Pancreas (tissue), 10 donors: ENCODE data around the gene CELF5. TPM values are rescaled to one million over a fixed set of nuclear protein-coding genes. Genes with fewer than 3 reads are reported as not detected.

Source experiments
- ATAC-seq, 4 donors: fragments of 200-7000 bp; cut with Tn5 transposase; one replicate each; pipeline versions ENCODE4 v1.8.0 to v1.9.1; 2020; ENCODE audit warnings: mild to moderate bottlenecking in 4 of 4, moderate library complexity in 4 of 4
- DNase-seq, 6 donors: peaks; one replicate each; pipeline ENCODE4 v3.0.0-alpha.2; 2020
- FAIRE-seq: peaks from 2 replicates; lab custom pipeline; 2012; peaks lifted over from hg19 to GRCh38; lab: Jason Lieb, UNC
- H3K27ac ChIP-seq, 4 donors: fragments of 200-600 bp; sonication (generic); 1 replicate in 3 of 4; 2 replicates in 1 of 4; pipeline versions ENCODE4 v1.5.0 to v1.8.0; 2020
- H3K27me3 ChIP-seq, 4 donors: fragments of 200-600 bp; one replicate each; pipeline ENCODE4 v1.8.0; 2021
- H3K36me3 ChIP-seq, 3 donors: fragments of 200-600 bp; sonication (generic) in 1 of 3; one replicate each; pipeline versions ENCODE4 v1.5.0 to v1.8.0; 2020 to 2021
- H3K4me1 ChIP-seq, 3 donors: fragments of 200-600 bp; one replicate each; pipeline ENCODE4 v1.8.0; 2021
- H3K4me3 ChIP-seq, 4 donors: fragments of 200-600 bp; sonication (generic) in 2 of 4; one replicate each; pipeline versions ENCODE4 v1.5.0 to v1.8.0; 2020 to 2021
- H3K9me3 ChIP-seq, 4 donors: fragments of 200-600 bp; one replicate each; pipeline ENCODE4 v1.8.0; 2021
- CTCF ChIP-seq, 4 donors: fragments of 200-600 bp; sonication (generic) in 3 of 4; IDR thresholded peaks; one replicate each; pipeline versions ENCODE4 v1.5.0 to v1.8.0; 2021; ENCODE audit warnings: antibody characterized with exemption in 4 of 4
- whole genome bisulfite sequencing, 2 donors: extraction: QIAGEN DNeasy Blood & Tissue Kit; methylation state at CpG; one replicate each; pipeline ENCODE4 v1.1.7; 2013; 5-methylcytosine and 5-hydroxymethylcytosine counted together
- intact Hi-C, 3 donors: fragments of 100-400 bp; cut with DNase I; formaldehyde crosslinking; loops; one replicate each; pipeline versions ENCODE4 v1.11.1 to v1.14.2; 2022
- polyA plus RNA-seq, 2 donors: library from polyadenylated mRNA; stranded (reverse); fragments of 200-250 nt; gene quantifications; one replicate each; pipeline ENCODE4 v1.2.3, GENCODE V29; 2013
- total RNA-seq, 6 donors: library from RNA; stranded (reverse); fragmentation: NEBNext Ultra II Directional in 4 of 6; extraction: Animal tissue kit (Norgen Biotek cat#: 25700) in 4 of 6; gene quantifications; one replicate each; pipeline versions ENCODE4 v1.2.1 to v1.2.4, GENCODE V29; 2021 to 2023
- donor health status: healthy with polysubstance abuse.
- donor health status: DM: no; HTN: no; CAD: no; lungs with moderate emphysema.
- donor health status: DM: no; HTN: no; CAD: no.
- donor health status: control.
- donor health status: control.
- donor health status: Bipolar disorder and iron deficiency.
- donor health status: DM: yes; HTN: yes; CAD: no.
- donor health status: DM: no; HTN: no; CAD: no.
- donor health status: DM: no; HTN: no; CAD: no.
- donor health status: DM: yes; HTN: yes; CAD: no.

The CELF5 gene
- total and polyA plus RNA-seq, 8 donors = 0.30 to 1.6 (median 0.65) TPM

DNA sequence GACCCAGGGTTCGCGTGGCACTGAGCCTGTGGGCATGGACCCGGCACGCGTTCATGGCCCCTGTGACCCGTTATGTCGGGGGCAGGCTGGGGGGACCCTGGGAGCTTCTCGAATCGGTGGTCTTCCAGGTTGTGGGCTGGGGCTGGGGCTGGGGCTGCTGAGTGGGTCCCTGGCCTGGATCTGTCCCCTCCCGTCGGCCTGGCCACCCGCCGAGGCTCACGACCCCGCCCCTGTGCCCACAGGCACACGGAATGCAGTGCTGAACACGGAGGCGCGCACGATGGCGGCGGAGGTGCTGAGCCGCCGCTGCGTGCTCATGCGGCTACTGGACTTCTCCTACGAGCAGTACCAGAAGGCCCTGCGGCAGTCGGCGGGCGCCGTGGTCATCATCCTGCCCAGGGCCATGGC, 32.2 kb upstream of the CELF5 start:
- Histone ChIP-seq H3K4me3 (no peak overlapping the region), H3K9me3 (no peaks in the 10 kb centered on the region), H3K27ac (no peak overlapping the region), H3K27me3 (no peaks in the 10 kb centered on the region), H3K36me3 (no peaks in the 10 kb centered on the region), H3K4me1 (peaks cover 0 to 7% (median 0%) of the 10 kb centered on the region in 3 donors)
- DNase-seq (peak in 2 of 6 donors; percentile 24 to 73), ATAC-seq (no peak), FAIRE-seq (no peak)
- 95 to 100% methylated on average over 11 to 32 of the region's 32 CpGs for WGBS, 2 donors
- intact Hi-C loops = no loop called here
- no peak for TF ChIP-seq CTCF (IDR thresholded peaks at IDR 0.05)

- FAIRE-seq = no peak
- intact Hi-C loops = no loop called here
- ATAC-seq = no peak
- 92 to 97% methylated on average over 14 of the region's 14 CpGs for WGBS, 2 donors
- no peaks in the 10 kb centered on the region for H3K36me3 ChIP-seq
- H3K27ac ChIP-seq = no peak overlapping the region
- H3K27me3 ChIP-seq = no peaks in the 10 kb centered on the region
- peaks cover 0 to 2% (median 0%) of the 10 kb centered on the region in 3 donors for H3K4me1 ChIP-seq
- no peaks in the 10 kb centered on the region for H3K9me3 ChIP-seq
- no peak overlapping the region for H3K4me3 ChIP-seq
- TF ChIP-seq CTCF (IDR thresholded peaks at IDR 0.05) = no peak
- peak in 2 of 6 donors; percentile 15 to 54 for DNase-seq
Measured at GRCh38 chr19:3192684-3193083, 31.8 kb upstream of the CELF5 start.

- intact Hi-C loops = no loop called here
- Histone ChIP-seq H3K27ac (no peak overlapping the region), H3K9me3 (no peaks in the 10 kb centered on the region), H3K4me1 (no peaks in the 10 kb centered on the region), H3K36me3 (no peaks in the 10 kb centered on the region), H3K4me3 (no peak overlapping the region), H3K27me3 (no peaks in the 10 kb centered on the region)
- ATAC-seq = no peak
- 93 to 95% methylated on average over 40 of the region's 40 CpGs for WGBS, 2 donors
- peak in 2 of 6 donors; percentile 25 to 40 for DNase-seq
- FAIRE-seq = no peak
- TF ChIP-seq CTCF (IDR thresholded peaks at IDR 0.05) = no peak
Measured at GRCh38 chr19:3193256-3194105, 31.0 kb upstream of the CELF5 start.

- no peak for TF ChIP-seq CTCF (IDR thresholded peaks at IDR 0.05)
- ATAC-seq (no peak), DNase-seq (peak in 1 of 6 donors; percentile 7), FAIRE-seq (no peak)
- no peak overlapping the region for H3K27ac ChIP-seq
- H3K4me3 ChIP-seq = no peak overlapping the region
- no peaks in the 10 kb centered on the region for H3K36me3 ChIP-seq
- intact Hi-C loops = no loop called here
- no peaks in the 10 kb centered on the region for H3K9me3 ChIP-seq
- 92 to 93% methylated on average over 16 to 17 of the region's 17 CpGs for WGBS, 2 donors
- H3K27me3 ChIP-seq = no peaks in the 10 kb centered on the region
- H3K4me1 ChIP-seq = no peaks in the 10 kb centered on the region
Measured at GRCh38 chr19:3194106-3195087, 30.1 kb upstream of the CELF5 start.
